Loucy (cell line): Measurements from ENCODE around the gene KRTAP5-9.

ENCODE experiments used
- CTCF ChIP-seq: fragments of 200-600 bp; sonication (generic); conservative IDR thresholded peaks from 2 replicates; pipeline ENCODE4 v1.5.1; 2014; ENCODE audit warnings: mild to moderate bottlenecking, antibody characterized with exemption, low read length
- EZH2phosphoT487 ChIP-seq: fragments of 200-600 bp; IDR thresholded peaks from 2 replicates; pipeline ENCODE4 v1.6.1; 2018; ENCODE audit warnings: antibody characterized with exemption, mild to moderate bottlenecking, moderate library complexity, borderline replicate concordance

- TF ChIP-seq CTCF (no peak), EZH2phosphoT487 (no peak)
Observed at GRCh38 chr11:71537537-71537936, 10.7 kb upstream of the KRTAP5-9 start.
